BLaER1 treated with 17β-estradiol and CSF1 and Interleukin-3, amounts not matched to agents 10 nM and 100 nM (cell line): Measurements from ENCODE around the gene RALBP1.

Experiments used
- H3K27ac ChIP-seq, 11 experiments: shearing (Covaris generic); formaldehyde crosslinking; 2 replicates each; pipeline ENCODE4 v1.8.1; 2022
- H3K27me3 ChIP-seq, 11 experiments: shearing (Covaris generic); formaldehyde crosslinking; 2 replicates each; pipeline ENCODE4 v1.8.1; 2022
- H3K36me3 ChIP-seq, 11 experiments: shearing (Covaris generic); formaldehyde crosslinking; 2 replicates each; pipeline ENCODE4 v1.8.1; 2022
- H3K4me1 ChIP-seq, 10 experiments: shearing (Covaris generic); formaldehyde crosslinking; 2 replicates each; pipeline ENCODE4 v1.8.1; 2022
- H3K4me2 ChIP-seq, 11 experiments: shearing (Covaris generic); formaldehyde crosslinking; 2 replicates each; pipeline ENCODE4 v1.8.1; 2022
- H3K4me3 ChIP-seq, 10 experiments: shearing (Covaris generic); formaldehyde crosslinking; 2 replicates each; pipeline ENCODE4 v1.8.1; 2022
- H3K9ac ChIP-seq, 11 experiments: shearing (Covaris generic); formaldehyde crosslinking; 2 replicates each; pipeline ENCODE4 v1.8.1; 2022
- H3K9me3 ChIP-seq, 11 experiments: shearing (Covaris generic); formaldehyde crosslinking; replicated peaks in 1 of 11; 2 replicates each; pipeline ENCODE4 v1.8.1; 2022
- H4K20me1 ChIP-seq, 11 experiments: shearing (Covaris generic); formaldehyde crosslinking; 2 replicates each; pipeline ENCODE4 v1.8.1; 2022
- Cebpa-rat ChIP-seq, 11 experiments: shearing (Covaris generic); IDR thresholded peaks; 2 replicates each; pipeline ENCODE4 v1.8.1; 2022

RALBP1 gene

GRCh38 chr18:9545029-9545428 lies 69.7 kb downstream of the RALBP1 start:
- Histone ChIP-seq H3K36me3 (peaks cover 51 to 63% (median 57%) of the 10 kb centered on the region in 11 experiments), H3K9ac (no peak overlapping the region), H3K4me3 (no peak overlapping the region), H3K27ac (no peak overlapping the region), H4K20me1 (peaks cover 0 to 50% (median 8%) of the 10 kb centered on the region in 11 experiments; a peak in 9 of 22 replicates), H3K27me3 (no peaks in the 10 kb centered on the region), H3K9me3 (no peaks in the 10 kb centered on the region), H3K4me2 (no peak overlapping the region; a peak in 1 of 22 replicates), H3K4me1 (peaks cover 0 to 19% (median 2%) of the 10 kb centered on the region in 10 experiments; a peak in 7 of 20 replicates)
- no peak for TF ChIP-seq Cebpa-rat (IDR thresholded peaks at IDR 0.05)

- Histone ChIP-seq H3K4me1 (peaks cover 0 to 19% (median 2%) of the 10 kb centered on the region in 10 experiments; a peak in 7 of 20 replicates), H4K20me1 (peaks cover 0 to 64% (median 17%) of the 10 kb centered on the region in 11 experiments; a peak in 17 of 22 replicates), H3K27ac (no peak overlapping the region), H3K27me3 (no peaks in the 10 kb centered on the region), H3K4me3 (no peak overlapping the region), H3K36me3 (peaks cover 63 to 71% (median 67%) of the 10 kb centered on the region in 11 experiments), H3K9ac (no peak overlapping the region), H3K9me3 (no peaks in the 10 kb centered on the region), H3K4me2 (no peak overlapping the region)
- TF ChIP-seq Cebpa-rat (IDR thresholded peaks at IDR 0.05) = no peak
These were observed 71.2 kb downstream of the RALBP1 start for GRCh38 chr18:9546468-9546867.

GRCh38 chr18:9547782-9548181 lies 72.5 kb downstream of the RALBP1 start:
- no peak overlapping the region for H3K9ac ChIP-seq
- H3K36me3 ChIP-seq = peaks cover 76 to 84% (median 80%) of the 10 kb centered on the region in 11 experiments
- H3K9me3 ChIP-seq = peaks cover 2 to 6% (median 3%) of the 10 kb centered on the region in 11 experiments; a peak in 16 of 22 replicates
- peaks cover 0 to 19% (median 2%) of the 10 kb centered on the region in 10 experiments; a peak in 7 of 20 replicates for H3K4me1 ChIP-seq
- H3K4me3 ChIP-seq = no peak overlapping the region
- no peaks in the 10 kb centered on the region for H3K27me3 ChIP-seq
- no peak overlapping the region for H3K27ac ChIP-seq
- peaks cover 0 to 69% (median 22%) of the 10 kb centered on the region in 11 experiments; a peak in 17 of 22 replicates for H4K20me1 ChIP-seq
- TF ChIP-seq Cebpa-rat (IDR thresholded peaks at IDR 0.05) = no peak
- no peak overlapping the region for H3K4me2 ChIP-seq

- H3K9me3 ChIP-seq = peaks cover 11 to 21% (median 19%) of the 10 kb centered on the region in 11 experiments; a peak in 21 of 22 replicates
- peaks cover 0 to 9% (median 2%) of the 10 kb centered on the region in 10 experiments; a peak in 5 of 20 replicates for H3K4me1 ChIP-seq
- H3K27ac ChIP-seq = no peak overlapping the region
- no peaks in the 10 kb centered on the region for H3K27me3 ChIP-seq
- no peak overlapping the region for H3K9ac ChIP-seq
- no peak overlapping the region for H3K4me2 ChIP-seq
- H3K36me3 ChIP-seq = peaks cover 92 to 100% (median 96%) of the 10 kb centered on the region in 11 experiments
- H4K20me1 ChIP-seq = peaks cover 0 to 61% (median 21%) of the 10 kb centered on the region in 11 experiments; a peak in 17 of 22 replicates
- no peak for TF ChIP-seq Cebpa-rat (IDR thresholded peaks at IDR 0.05)
- no peak overlapping the region for H3K4me3 ChIP-seq
These were observed 74.1 kb downstream of the RALBP1 start for GRCh38 chr18:9549405-9549804.

- Histone ChIP-seq H3K27me3 (no peaks in the 10 kb centered on the region), H3K9me3 (peaks cover 11 to 30% (median 22%) of the 10 kb centered on the region in 11 experiments; a peak in 21 of 22 replicates), H3K4me1 (peaks cover 0 to 7% (median 0%) of the 10 kb centered on the region in 10 experiments; a peak in 1 of 20 replicates), H3K4me3 (no peak overlapping the region), H3K9ac (no peak overlapping the region), H4K20me1 (peaks cover 0 to 50% (median 20%) of the 10 kb centered on the region in 11 experiments; a peak in 17 of 22 replicates), H3K36me3 (peaks cover 99 to 100% (median 100%) of the 10 kb centered on the region in 11 experiments), H3K27ac (no peak overlapping the region), H3K4me2 (no peak overlapping the region)
- TF ChIP-seq Cebpa-rat (IDR thresholded peaks at IDR 0.05) = no peak
These were observed 75.1 kb downstream of the RALBP1 start for GRCh38 chr18:9550429-9550828.

- H3K27me3 ChIP-seq = no peaks in the 10 kb centered on the region
- no peak overlapping the region for H3K9ac ChIP-seq
- no peak overlapping the region for H3K4me2 ChIP-seq
- no peak overlapping the region for H3K27ac ChIP-seq
- peaks cover 11 to 30% (median 22%) of the 10 kb centered on the region in 11 experiments; a peak in 21 of 22 replicates for H3K9me3 ChIP-seq
- H3K4me1 ChIP-seq = peaks cover 0 to 7% (median 0%) of the 10 kb centered on the region in 10 experiments; a peak in 1 of 20 replicates
- 0 out of 22 replicates have a peak, but pooled peaks of 1 of the 11 experiments have one; percentile 39 for TF ChIP-seq Cebpa-rat (IDR thresholded peaks at IDR 0.05)
- peaks cover 0 to 40% (median 16%) of the 10 kb centered on the region in 11 experiments; a peak in 17 of 22 replicates for H4K20me1 ChIP-seq
- H3K36me3 ChIP-seq = peaks cover 98 to 100% (median 100%) of the 10 kb centered on the region in 11 experiments
- no peak overlapping the region for H3K4me3 ChIP-seq
These were observed 76.9 kb downstream of the RALBP1 start for GRCh38 chr18:9552191-9552590.

GRCh38 chr18:9552616-9553015 lies 77.3 kb downstream of the RALBP1 start:
- H3K9ac ChIP-seq = no peak overlapping the region
- H3K4me1 ChIP-seq = peaks cover 0 to 7% (median 0%) of the 10 kb centered on the region in 10 experiments; a peak in 1 of 20 replicates
- peaks cover 98 to 100% (median 100%) of the 10 kb centered on the region in 11 experiments for H3K36me3 ChIP-seq
- H3K4me3 ChIP-seq = no peak overlapping the region
- H3K27me3 ChIP-seq = no peaks in the 10 kb centered on the region
- TF ChIP-seq Cebpa-rat (IDR thresholded peaks at IDR 0.05) = 0 out of 22 replicates have a peak, but pooled peaks of 1 of the 11 experiments have one; percentile 5
- peaks cover 11 to 30% (median 22%) of the 10 kb centered on the region in 11 experiments; a peak in 21 of 22 replicates for H3K9me3 ChIP-seq
- H3K27ac ChIP-seq = no peak overlapping the region
- peaks cover 0 to 37% (median 16%) of the 10 kb centered on the region in 11 experiments; a peak in 16 of 22 replicates for H4K20me1 ChIP-seq
- H3K4me2 ChIP-seq = no peak overlapping the region

- no peak overlapping the region for H3K27ac ChIP-seq
These were observed 82.1 kb downstream of the RALBP1 start for GRCh38 chr18:9557250-9557943.

More at GRCh38 chr18:9557250-9557943, 82.1 kb downstream of the RALBP1 start:
- Histone ChIP-seq H3K4me2 (no peak overlapping the region), H3K36me3 (peaks cover 86 to 100% (median 99%) of the 10 kb centered on the region in 11 experiments), H3K9ac (no peak overlapping the region), H3K4me3 (no peak overlapping the region), H3K4me1 (peaks cover 0 to 29% (median 0%) of the 10 kb centered on the region in 10 experiments; a peak in 6 of 20 replicates), H4K20me1 (peaks cover 0 to 18% (median 0%) of the 10 kb centered on the region in 11 experiments; a peak in 3 of 22 replicates), H3K27me3 (no peaks in the 10 kb centered on the region), H3K9me3 (peaks cover 11 to 30% (median 22%) of the 10 kb centered on the region in 11 experiments; a peak in 21 of 22 replicates)
- TF ChIP-seq Cebpa-rat (IDR thresholded peaks at IDR 0.05) = no peak
